GM23338 (cell line): ENCODE results near the gene GDAP1L1. TPM values are rescaled to one million over a fixed set of nuclear protein-coding genes. Genes with fewer than 3 reads are reported as not detected.
"Not testable (repeated sequence)": the region's sequence is repeated elsewhere in the genome, so short reads cannot be mapped to it uniquely, and the experiment has no call there.

Experiments used
- ATAC-seq: fragments of 200-7000 bp; cut with Tn5 transposase; 3 replicates; pipeline ENCODE4 v1.9.1; 2020
- DNase-seq: peaks from one replicate; pipeline ENCODE4 v3.0.0-alpha.2; 2015; ENCODE audit warnings: low spot score
- H2AFZ ChIP-seq: fragments of 200-600 bp; sonication (generic); 2 replicates; pipeline ENCODE4 v1.8.0; 2016; ENCODE audit warnings: antibody characterized with exemption, mild to moderate bottlenecking, moderate library complexity
- H3F3A ChIP-seq: fragments of 200-600 bp; sonication (generic); replicated peaks from 2 replicates; pipeline ENCODE4 v1.8.0; 2017; ENCODE audit warnings: antibody characterized with exemption, mixed run types, low read depth
- H3K27ac ChIP-seq: fragments of 200-600 bp; sonication (generic); 2 replicates; pipeline ENCODE4 v1.6.1; 2016; ENCODE audit warnings: low read depth
- H3K27me3 ChIP-seq: fragments of 200-600 bp; sonication (generic); 2 replicates; pipeline ENCODE4 v1.8.0; 2016; ENCODE audit warnings: mild to moderate bottlenecking, mixed run types, moderate library complexity; ENCODE audit not compliant: insufficient read depth
- H3K36me3 ChIP-seq: fragments of 200-600 bp; sonication (generic); 2 replicates; pipeline ENCODE4 v1.8.0; 2016; ENCODE audit warnings: mild to moderate bottlenecking; ENCODE audit not compliant: insufficient read depth
- H3K4me1 ChIP-seq: fragments of 200-600 bp; sonication (generic); 2 replicates; pipeline ENCODE4 v1.8.0; 2016; ENCODE audit warnings: mild to moderate bottlenecking, moderate library complexity; ENCODE audit not compliant: insufficient read depth
- H3K4me2 ChIP-seq: fragments of 200-600 bp; sonication (generic); 2 replicates; pipeline ENCODE4 v1.7.1; 2017; ENCODE audit warnings: mixed run types
- H3K4me3 ChIP-seq: fragments of 200-600 bp; sonication (generic); 2 replicates; pipeline ENCODE4 v1.6.1; 2016; ENCODE audit warnings: mixed run types
- H3K79me2 ChIP-seq: fragments of 200-600 bp; sonication (generic); replicated peaks from 2 replicates; pipeline ENCODE4 v1.8.0; 2017; ENCODE audit warnings: mild to moderate bottlenecking; ENCODE audit not compliant: insufficient read depth
- H3K9me2 ChIP-seq: fragments of 200-600 bp; sonication (generic); 2 replicates; pipeline ENCODE4 v1.8.0; 2017; ENCODE audit not compliant: insufficient read depth
- H4K20me1 ChIP-seq: fragments of 200-600 bp; sonication (generic); replicated peaks from 2 replicates; pipeline ENCODE4 v1.8.0; 2017; ENCODE audit warnings: mild to moderate bottlenecking; ENCODE audit not compliant: insufficient read depth
- H3K27ac Mint-ChIP-seq: 2 replicates; pipeline ENCODE4 v1.8.0; 2020; ENCODE audit warnings: inconsistent platforms, mild to moderate bottlenecking, moderate library complexity, mixed read lengths
- H3K27me3 Mint-ChIP-seq: 3 replicates; pipeline ENCODE4 v1.8.0; 2022; ENCODE audit warnings: low read depth, mild to moderate bottlenecking, moderate library complexity, mixed read lengths, inconsistent platforms; ENCODE audit not compliant: insufficient read depth, poor library complexity
- H3K36me3 Mint-ChIP-seq: 3 replicates; pipeline ENCODE4 v1.8.0; 2021; ENCODE audit warnings: low read depth, mild to moderate bottlenecking, inconsistent platforms, moderate library complexity, mixed read lengths
- H3K4me1 Mint-ChIP-seq: 3 replicates; pipeline ENCODE4 v1.8.0; 2020; ENCODE audit warnings: mild to moderate bottlenecking, inconsistent platforms, mixed read lengths
- H3K4me3 Mint-ChIP-seq: 3 replicates; pipeline ENCODE4 v1.8.0; 2021; ENCODE audit warnings: moderate library complexity, mild to moderate bottlenecking, inconsistent platforms, mixed read lengths
- H3K9me3 Mint-ChIP-seq: 3 replicates; pipeline ENCODE4 v1.8.0; 2020; ENCODE audit warnings: moderate library complexity, mild to moderate bottlenecking, inconsistent platforms, mixed read lengths
- CREB1 ChIP-seq: fragments of 250-450 bp; sonication (Bioruptor Pico); IDR thresholded peaks from 2 replicates; pipeline ENCODE4 v1.5.0; 2020; ENCODE audit warnings: low read depth, mild to moderate bottlenecking, moderate library complexity
- CTCF ChIP-seq, 2 experiments: fragments of 200-600 bp in 1 of 2; sonication (generic) in 1 of 2; conservative IDR thresholded peaks; 2 replicates each; pipeline versions ENCODE4 v1.5.1 to v1.6.1; 2016 to 2017; ENCODE audit warnings: antibody characterized with exemption in 2 of 2, low read depth in 2 of 2, mild to moderate bottlenecking in 2 of 2, moderate library complexity in 1 of 2
- EZH2 ChIP-seq: fragments of 200-600 bp; sonication (generic); IDR thresholded peaks from one replicate; pipeline ENCODE4 v1.8.0; 2017; ENCODE audit warnings: antibody characterized with exemption, mild to moderate bottlenecking, low read depth; ENCODE audit not compliant: unreplicated experiment
- EZH2phosphoT487 ChIP-seq: fragments of 200-600 bp; sonication (generic); IDR thresholded peaks from one replicate; pipeline ENCODE4 v1.8.1; 2018; ENCODE audit warnings: antibody characterized with exemption; ENCODE audit not compliant: unreplicated experiment
- NANOG ChIP-seq: IDR thresholded peaks from 2 replicates; pipeline ENCODE4 v1.6.1; 2016; ENCODE audit warnings: antibody characterized with exemption, borderline replicate concordance
- POLR2AphosphoS5 ChIP-seq: IDR thresholded peaks from 2 replicates; pipeline ENCODE4 v1.6.1; 2016; ENCODE audit warnings: antibody characterized with exemption, low read depth
- ZNF114 ChIP-seq: fragments of 250-450 bp; sonication (Bioruptor Pico); IDR thresholded peaks from 2 replicates; pipeline ENCODE4 v1.5.0; 2020; ENCODE audit warnings: mild to moderate bottlenecking, moderate library complexity
- ZNF331 ChIP-seq: fragments of 250-450 bp; sonication (Bioruptor Pico); IDR thresholded peaks from 2 replicates; pipeline ENCODE4 v1.5.0; 2020; ENCODE audit warnings: low read depth, mild to moderate bottlenecking, moderate library complexity
- polyA plus RNA-seq: library from polyadenylated mRNA; unstranded; fragments of >200 nt; fragmentation: Nextera tagmentation; extraction: Ambion mirVana; gene quantifications from 2 replicates; pipeline ENCODE4 v1.2.1, GENCODE V29; 2016
- total RNA-seq: library from RNA; depleted of rRNA; stranded (reverse); fragments of >200 nt; shearing (Covaris generic); gene quantifications from 2 replicates; pipeline ENCODE4 v1.2.3, GENCODE V29; 2014
- TF ChIP-seq, protein P1 (sequence below): IDR thresholded peaks from 2 replicates; pipeline ENCODE4 v1.6.1; 2016; ENCODE audit warnings: antibody characterized with exemption

The GDAP1L1 gene
- total and polyA plus RNA-seq, 2 experiments from 2014 or later = 4.5 to 11.2 TPM

GRCh38 chr20:44324343-44324742, 77.2 kb downstream of the GDAP1L1 start:
- Histone ChIP-seq H3K4me3 (no peak overlapping the region), H2AFZ (peak overlapping the region; percentile 72), H3K36me3 (no peaks in the 10 kb centered on the region), H3K27ac (no peak overlapping the region), H3K4me1 (peaks cover 3% of the 10 kb centered on the region; the same call in 1 of the 2 replicates), H3F3A (no peaks in the 10 kb centered on the region), H3K79me2 (no peaks in the 10 kb centered on the region), H3K27me3 (peaks cover 5% of the 10 kb centered on the region; the same call in 1 of the 2 replicates), H4K20me1 (no peaks in the 10 kb centered on the region), H3K4me2 (no peak overlapping the region), H3K9me2 (0 out of 2 replicates have a peak, but pooled peaks cover 4% of the 10 kb centered on the region)
- Mint-ChIP-seq H3K9me3 (no peaks in the 10 kb centered on the region), H3K36me3 (no peaks in the 10 kb centered on the region), H3K27me3 (peaks cover 9% of the 10 kb centered on the region), H3K4me1 (peaks cover 11% of the 10 kb centered on the region), H3K27ac (no peak overlapping the region), H3K4me3 (no peak overlapping the region)
- no peak for TF ChIP-seq CREB1 (CRISPR knock-in tag)
- TF ChIP-seq EZH2phosphoT487 = no peak
- no peak for TF ChIP-seq NANOG
- no peak for TF ChIP-seq ZNF114
- TF ChIP-seq, protein P1, sequence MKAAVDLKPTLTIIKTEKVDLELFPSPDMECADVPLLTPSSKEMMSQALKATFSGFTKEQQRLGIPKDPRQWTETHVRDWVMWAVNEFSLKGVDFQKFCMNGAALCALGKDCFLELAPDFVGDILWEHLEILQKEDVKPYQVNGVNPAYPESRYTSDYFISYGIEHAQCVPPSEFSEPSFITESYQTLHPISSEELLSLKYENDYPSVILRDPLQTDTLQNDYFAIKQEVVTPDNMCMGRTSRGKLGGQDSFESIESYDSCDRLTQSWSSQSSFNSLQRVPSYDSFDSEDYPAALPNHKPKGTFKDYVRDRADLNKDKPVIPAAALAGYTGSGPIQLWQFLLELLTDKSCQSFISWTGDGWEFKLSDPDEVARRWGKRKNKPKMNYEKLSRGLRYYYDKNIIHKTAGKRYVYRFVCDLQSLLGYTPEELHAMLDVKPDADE = no peak
- TF ChIP-seq CTCF (conservative IDR thresholded peaks at IDR 0.05; ENCODE audit: low read depth in 2 of 2) = no peak
- TF ChIP-seq POLR2AphosphoS5 = no peak
- TF ChIP-seq ZNF331 (CRISPR knock-in tag) = no peak
- ATAC-seq (peak; percentile 14), DNase-seq (peak; percentile 22)

DNA sequence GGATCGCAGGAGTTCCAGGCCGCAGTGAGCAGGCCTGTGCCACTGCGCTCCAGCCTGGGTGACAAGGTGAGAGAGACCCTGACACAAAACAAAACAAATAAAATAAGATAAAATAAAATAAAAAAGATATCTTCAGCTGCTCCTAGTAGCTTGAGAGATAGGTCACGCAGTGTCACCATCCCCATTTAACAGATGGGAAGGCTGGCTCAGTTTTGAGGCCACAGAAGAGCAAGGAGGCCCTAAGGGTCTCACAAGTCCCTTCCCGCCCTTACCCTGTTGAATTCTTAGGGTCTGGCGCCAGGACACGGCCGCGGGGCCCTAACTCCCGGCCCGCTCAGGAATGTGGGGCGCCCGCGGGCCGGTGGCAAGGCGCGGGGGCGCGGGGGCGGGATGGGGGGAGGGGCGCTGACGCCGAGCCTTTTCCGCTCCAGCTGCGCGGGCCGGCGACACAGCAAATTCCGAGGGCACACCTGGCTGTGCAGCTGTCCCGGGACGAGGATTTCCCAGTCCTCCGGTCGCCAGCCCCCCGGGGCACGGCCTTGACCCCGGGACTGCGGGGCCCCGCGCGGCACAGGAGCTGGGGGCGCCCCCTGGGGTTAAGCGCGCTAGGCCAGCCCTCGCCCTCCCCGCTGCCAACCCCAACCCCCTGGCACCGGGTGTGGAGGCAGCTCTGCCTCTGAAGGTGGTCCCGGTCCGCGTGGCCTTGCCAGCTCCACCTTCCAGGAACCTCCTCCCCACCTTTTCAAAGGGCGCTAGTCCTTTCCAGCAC, 79.5 kb downstream of the GDAP1L1 start:
- Mint-ChIP-seq H3K4me1 (peaks cover 14% of the 10 kb centered on the region), H3K27ac (no peak overlapping the region; the same call in 1 of the 2 replicates), H3K27me3 (peaks cover 12% of the 10 kb centered on the region), H3K9me3 (no peaks in the 10 kb centered on the region), H3K4me3 (peak overlapping the region; percentile 30; the same call in 1 of the 3 replicates), H3K36me3 (no peaks in the 10 kb centered on the region)
- Histone ChIP-seq H3K4me3 (peak overlapping the region; percentile 59), H2AFZ (peak overlapping the region; percentile 89), H3K4me2 (peak overlapping the region; percentile 79), H3K36me3 (no peaks in the 10 kb centered on the region), H3K27ac (no peak overlapping the region), H3K4me1 (peaks cover 3% of the 10 kb centered on the region; the same call in 1 of the 2 replicates), H3K27me3 (peaks cover 5% of the 10 kb centered on the region; the same call in 1 of the 2 replicates), H3K79me2 (no peaks in the 10 kb centered on the region), H4K20me1 (no peaks in the 10 kb centered on the region), H3K9me2 (no peaks in the 10 kb centered on the region), H3F3A (no peaks in the 10 kb centered on the region)
- DNase-seq (peak; percentile 80), ATAC-seq (peak; percentile 84)
- TF ChIP-seq CREB1 (CRISPR knock-in tag) (peak; percentile 25; the same call in 1 of the 2 replicates), EZH2 (no peak), CTCF (conservative IDR thresholded peaks at IDR 0.05; ENCODE audit: low read depth in 2 of 2) (no peak)
- TF ChIP-seq, protein P1 = no peak

DNA sequence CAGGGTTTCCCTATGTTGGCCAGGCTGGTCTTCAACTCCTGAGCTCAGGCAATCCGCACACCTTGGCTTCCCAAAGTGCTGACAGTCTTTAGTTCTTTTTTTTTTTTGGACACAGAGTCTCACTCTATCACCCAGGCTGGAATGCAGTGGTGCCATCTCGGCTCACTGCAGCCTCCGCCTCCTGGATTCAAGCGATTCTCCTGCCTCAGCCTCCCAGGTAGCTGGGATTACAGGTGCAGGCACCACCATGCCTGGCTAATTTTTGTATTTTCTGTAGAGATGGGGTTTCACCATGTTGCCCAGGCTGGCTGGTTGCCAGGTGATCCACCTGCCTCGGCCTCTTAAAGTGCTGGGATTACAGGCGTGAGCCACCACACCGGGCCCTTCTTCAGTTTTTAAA, 80.6 kb downstream of the GDAP1L1 start:
- not testable (repeated sequence) for H3K4me2 ChIP-seq, H3K4me1 ChIP-seq, H3K36me3 Mint-ChIP-seq, H3K36me3 ChIP-seq, H3K4me3 Mint-ChIP-seq, H3K27ac ChIP-seq, H4K20me1 ChIP-seq, H3K4me3 ChIP-seq, H3K27me3 ChIP-seq, H2AFZ ChIP-seq, DNase-seq, H3K79me2 ChIP-seq, H3F3A ChIP-seq, H3K9me2 ChIP-seq, H3K27ac Mint-ChIP-seq, ATAC-seq, H3K9me3 Mint-ChIP-seq
- Mint-ChIP-seq H3K4me1 (peaks cover 14% of the 10 kb centered on the region), H3K27me3 (peaks cover 12% of the 10 kb centered on the region)
